Measurements from ENCODE around the gene BRCA1.
"Not testable (repeated sequence)": the region's sequence is repeated elsewhere in the genome, so short reads cannot be mapped to it uniquely, and the experiment has no call there.

GRCh38 chr17:43053008-43053407 lies 72.2 kb downstream of the BRCA1 start:
- not testable (repeated sequence) for TF ChIP-seq CTCF, POLR2A (IDR thresholded peaks at IDR 0.05)

All from uterus (tissue), 2 donors.